NCI-H69 (cell line): ENCODE measurements around the gene DYRK4.

ENCODE experiments used
- DNase-seq: peaks from one replicate; lab custom pipeline; 2025; lab: John Stamatoyannopoulos, UW

The DYRK4 gene

GRCh38 chr12:4621511-4621910, 59.5 kb downstream of the DYRK4 start:
- no peak for DNase-seq

- DNase-seq: no peak
Observed at GRCh38 chr12:4626543-4626942, 64.5 kb downstream of the DYRK4 start.

- DNase-seq: no peak
Observed at GRCh38 chr12:4628406-4628805, 66.4 kb downstream of the DYRK4 start.

- no peak for DNase-seq
Observed at GRCh38 chr12:4630262-4630661, 68.3 kb downstream of the DYRK4 start.

GRCh38 chr12:4643747-4644146, 81.7 kb downstream of the DYRK4 start:
- no peak for DNase-seq

GRCh38 chr12:4645023-4645422, 83.0 kb downstream of the DYRK4 start:
- no peak for DNase-seq

GRCh38 chr12:4648104-4648500, 86.1 kb downstream of the DYRK4 start:
- no peak for DNase-seq

GRCh38 chr12:4648501-4649357, 86.7 kb downstream of the DYRK4 start, which contains the start of the genes AKAP3 and NDUFA9:
Gene AKAP3, minus strand, starts transcription at chr12:4649051. Its CDS starts 10,855 bp downstream, at chr12:4638196.
Gene NDUFA9, plus strand, starts transcription at chr12:4649114. Its CDS starts 13 bp downstream, at chr12:4649127.
- peak; percentile 94 for DNase-seq

- DNase-seq: no peak
Observed at GRCh38 chr12:4649358-4649661, 87.3 kb downstream of the DYRK4 start.

GRCh38 chr12:4653257-4653656, 91.2 kb downstream of the DYRK4 start:
- no peak for DNase-seq

GRCh38 chr12:4653691-4654090, 91.7 kb downstream of the DYRK4 start:
- DNase-seq: no peak
